Mesothelial cell of epicardium (in vitro differentiated cells): ENCODE data around the gene HS3ST6. TPM values are rescaled to one million over a fixed set of nuclear protein-coding genes. Genes with fewer than 3 reads are reported as not detected.

Source experiments
- DNase-seq, 2 experiments: peaks; one replicate each; pipeline ENCODE4 v3.0.0; 2021; ENCODE audit warnings: low spot score in 2 of 2; ENCODE audit not compliant: unreplicated experiment in 2 of 2
- H3K27ac Mint-ChIP-seq: 2 replicates; pipeline ENCODE4 v1.8.0; 2021; ENCODE audit warnings: mixed read lengths
- H3K27me3 Mint-ChIP-seq: 2 replicates; pipeline ENCODE4 v1.8.0; 2021; ENCODE audit warnings: low read depth, mixed read lengths
- H3K36me3 Mint-ChIP-seq: 2 replicates; pipeline ENCODE4 v1.8.0; 2021; ENCODE audit warnings: mixed read lengths
- H3K4me1 Mint-ChIP-seq: 2 replicates; pipeline ENCODE4 v1.8.0; 2021; ENCODE audit warnings: mixed read lengths
- H3K4me3 Mint-ChIP-seq: 2 replicates; pipeline ENCODE4 v1.8.0; 2021; ENCODE audit warnings: mild to moderate bottlenecking, moderate library complexity, mixed read lengths
- H3K9me3 Mint-ChIP-seq: 2 replicates; pipeline ENCODE4 v1.8.0; 2021; ENCODE audit warnings: mixed read lengths
- CTCF ChIP-seq: fragments of 200-600 bp; sonication (generic); IDR thresholded peaks from one replicate; pipeline ENCODE4 v1.5.0; 2021; ENCODE audit warnings: antibody characterized with exemption; ENCODE audit not compliant: unreplicated experiment
- total RNA-seq: library from RNA; stranded (reverse); gene quantifications from 3 replicates; pipeline ENCODE4 v1.2.1, GENCODE V29; 2021

Gene HS3ST6
- total RNA-seq, 1 donor from 2014 or later: 0.22 TPM

- DNase-seq: no peak
- no peak for TF ChIP-seq CTCF
- H3K9me3 Mint-ChIP-seq: no peaks in the 10 kb centered on the region
- H3K36me3 Mint-ChIP-seq: no peaks in the 10 kb centered on the region
- H3K4me1 Mint-ChIP-seq: peaks cover 2% of the 10 kb centered on the region
- H3K27ac Mint-ChIP-seq: no peak overlapping the region
- no peak overlapping the region for H3K4me3 Mint-ChIP-seq
- peaks cover 46% of the 10 kb centered on the region for H3K27me3 Mint-ChIP-seq
These were observed 4.7 kb downstream of the HS3ST6 start for GRCh38 chr16:1913327-1914083.

- peaks cover 2% of the 10 kb centered on the region for H3K4me1 Mint-ChIP-seq
- H3K4me3 Mint-ChIP-seq: no peak overlapping the region
- no peak for TF ChIP-seq CTCF
- H3K27ac Mint-ChIP-seq: no peak overlapping the region
- peaks cover 39% of the 10 kb centered on the region for H3K27me3 Mint-ChIP-seq
- no peak for DNase-seq
- H3K9me3 Mint-ChIP-seq: no peaks in the 10 kb centered on the region
- no peaks in the 10 kb centered on the region for H3K36me3 Mint-ChIP-seq
These were observed 6.0 kb downstream of the HS3ST6 start for GRCh38 chr16:1912215-1912543.

- Mint-ChIP-seq H3K36me3 (no peaks in the 10 kb centered on the region), H3K4me1 (peaks cover 2% of the 10 kb centered on the region), H3K27ac (no peak overlapping the region), H3K27me3 (peaks cover 36% of the 10 kb centered on the region), H3K4me3 (no peak overlapping the region), H3K9me3 (no peaks in the 10 kb centered on the region)
- no peak for TF ChIP-seq CTCF
- DNase-seq: no peak
These were observed 6.6 kb downstream of the HS3ST6 start for GRCh38 chr16:1911467-1912214.

GRCh38 chr16:1909561-1910231, 8.5 kb downstream of the HS3ST6 start:
- no peaks in the 10 kb centered on the region for H3K9me3 Mint-ChIP-seq

GRCh38 chr16:1908983-1909382, 9.2 kb downstream of the HS3ST6 start:
- no peak overlapping the region for H3K27ac Mint-ChIP-seq
- H3K36me3 Mint-ChIP-seq: no peaks in the 10 kb centered on the region
- no peak for TF ChIP-seq CTCF
- DNase-seq: no peak
- peaks cover 16% of the 10 kb centered on the region for H3K27me3 Mint-ChIP-seq
- H3K4me1 Mint-ChIP-seq: no peaks in the 10 kb centered on the region
- no peak overlapping the region for H3K4me3 Mint-ChIP-seq
- H3K9me3 Mint-ChIP-seq: no peaks in the 10 kb centered on the region

More at GRCh38 chr16:1909561-1910231, 8.5 kb downstream of the HS3ST6 start:
- Mint-ChIP-seq H3K36me3 (no peaks in the 10 kb centered on the region), H3K27me3 (peaks cover 21% of the 10 kb centered on the region), H3K27ac (no peak overlapping the region), H3K4me3 (no peak overlapping the region), H3K4me1 (no peaks in the 10 kb centered on the region)
- DNase-seq: no peak
- TF ChIP-seq CTCF: no peak
